Measurements from ENCODE around the gene ERVFRD-1.
"Not testable (repeated sequence)": the region's sequence is repeated elsewhere in the genome, so short reads cannot be mapped to it uniquely, and the experiment has no call there.

The ERVFRD-1 gene

DNA sequence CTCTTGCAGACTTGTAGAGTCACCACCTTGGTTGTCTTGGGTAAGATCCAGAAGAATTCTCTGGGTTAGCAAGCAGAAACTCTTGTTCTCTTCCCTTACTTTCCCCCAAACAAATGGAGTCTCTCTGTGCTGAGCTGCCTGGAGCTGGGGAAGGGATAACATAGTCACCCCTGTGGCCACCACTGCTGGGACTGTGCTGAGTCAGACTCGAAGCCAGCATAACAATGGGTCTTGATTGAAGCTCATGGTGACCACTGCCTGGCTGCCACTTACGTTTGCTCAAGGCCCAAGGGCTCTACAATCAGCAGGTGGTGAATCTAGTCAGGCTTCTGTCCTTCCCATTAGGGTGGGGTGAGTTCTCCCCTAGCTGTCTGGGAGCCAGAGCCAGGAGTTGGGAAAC lies 15.4 kb upstream of the ERVFRD-1 start:
- no peak for DNase-seq

DNA sequence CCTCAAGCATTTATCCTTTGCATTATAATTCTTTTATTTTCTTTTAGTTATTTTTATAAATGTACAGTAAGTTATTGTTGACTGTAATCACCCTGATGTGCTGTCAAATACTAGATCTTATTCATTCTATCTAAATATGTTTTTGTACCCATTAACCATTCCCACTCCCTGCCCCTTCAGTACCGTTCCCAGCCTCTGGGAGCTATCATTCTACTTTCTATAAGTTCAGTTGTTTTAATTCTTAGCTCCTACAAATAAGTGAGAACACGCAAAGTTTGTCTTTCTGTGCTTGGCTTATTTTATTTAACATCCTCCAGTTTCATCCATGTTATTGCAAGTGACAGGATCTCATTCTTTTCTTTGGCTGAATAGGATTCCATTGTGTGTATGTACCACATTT lies 12.5 kb upstream of the ERVFRD-1 start:
- DNase-seq, result no peak

- no peak for DNase-seq
These were observed 10.9 kb upstream of the ERVFRD-1 start for GRCh38 chr6:11122380-11122779.

GRCh38 chr6:11121851-11122250 lies 10.3 kb upstream of the ERVFRD-1 start:
- no peak for DNase-seq

DNA sequence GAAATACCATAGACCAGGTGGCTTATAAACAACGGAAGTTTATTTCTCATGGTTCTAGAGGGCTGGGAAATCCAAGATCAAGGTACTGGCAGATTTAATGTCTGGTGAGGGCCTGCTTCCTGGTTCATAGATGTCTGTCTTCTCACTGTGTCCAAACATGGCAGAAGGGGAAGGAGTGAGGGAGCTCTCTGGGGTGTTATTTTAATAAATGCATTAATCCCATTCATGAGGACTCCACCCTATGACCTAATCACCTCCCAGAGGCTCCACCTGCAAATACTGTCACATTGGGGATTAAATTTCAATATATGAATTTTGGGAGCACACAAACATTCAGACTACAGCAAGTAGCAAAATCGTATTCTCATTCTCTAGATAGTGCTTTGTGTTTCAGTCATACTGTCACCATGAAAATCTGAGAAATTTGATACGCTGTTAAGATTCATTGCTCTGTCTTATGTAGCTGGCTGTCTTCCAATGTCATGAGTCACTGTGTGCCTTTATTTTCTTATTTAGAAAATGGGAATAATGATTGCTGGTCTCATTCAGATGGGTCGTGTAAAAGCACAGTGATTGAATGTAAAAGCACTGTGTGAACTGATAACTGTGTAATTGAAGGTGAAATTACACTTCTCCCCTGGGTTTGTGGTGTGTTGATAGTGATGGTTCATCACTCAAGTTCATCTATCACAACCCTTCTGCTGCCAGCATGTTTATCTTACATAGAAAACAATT lies 8.9 kb upstream of the ERVFRD-1 start:
- no peak for DNase-seq

DNA sequence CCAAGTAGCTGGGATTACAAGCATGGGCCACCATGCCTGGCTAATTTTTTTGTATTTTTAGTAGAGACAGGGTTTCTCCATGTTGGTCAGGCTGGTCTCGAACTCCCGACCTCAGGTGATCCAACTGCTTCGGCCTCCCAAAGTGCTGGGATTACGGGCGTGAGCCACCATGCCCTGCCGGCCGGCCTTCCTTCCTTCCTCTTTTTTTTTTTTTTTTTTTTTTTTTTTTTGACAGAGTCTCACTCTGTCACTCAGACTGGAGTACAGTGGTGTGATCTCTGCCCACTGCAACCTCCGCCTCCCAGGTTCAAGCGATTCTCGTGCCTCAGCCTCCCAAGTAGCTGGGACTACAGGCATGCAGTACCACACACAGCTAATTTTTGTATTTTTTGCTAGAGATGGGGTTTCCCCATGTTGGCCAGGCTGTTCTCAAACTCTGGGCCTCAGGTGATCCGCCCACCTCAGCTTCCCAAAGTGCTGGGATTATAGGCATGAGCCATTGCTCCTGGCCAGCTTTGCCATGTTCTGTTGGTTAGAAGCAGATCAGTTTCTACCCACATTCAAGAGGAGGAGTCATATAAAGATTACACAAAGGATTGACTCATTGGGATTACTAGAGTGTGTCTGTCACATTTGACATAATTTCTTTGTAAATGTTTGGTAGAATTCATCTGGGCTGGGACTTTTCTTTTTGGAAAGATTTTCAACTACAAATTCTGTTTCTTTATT lies 4.4 kb upstream of the ERVFRD-1 start:
- not testable (repeated sequence) for DNase-seq

- no peak for DNase-seq
These were observed 1.5 kb upstream of the ERVFRD-1 start for GRCh38 chr6:11113038-11113437.

DNA sequence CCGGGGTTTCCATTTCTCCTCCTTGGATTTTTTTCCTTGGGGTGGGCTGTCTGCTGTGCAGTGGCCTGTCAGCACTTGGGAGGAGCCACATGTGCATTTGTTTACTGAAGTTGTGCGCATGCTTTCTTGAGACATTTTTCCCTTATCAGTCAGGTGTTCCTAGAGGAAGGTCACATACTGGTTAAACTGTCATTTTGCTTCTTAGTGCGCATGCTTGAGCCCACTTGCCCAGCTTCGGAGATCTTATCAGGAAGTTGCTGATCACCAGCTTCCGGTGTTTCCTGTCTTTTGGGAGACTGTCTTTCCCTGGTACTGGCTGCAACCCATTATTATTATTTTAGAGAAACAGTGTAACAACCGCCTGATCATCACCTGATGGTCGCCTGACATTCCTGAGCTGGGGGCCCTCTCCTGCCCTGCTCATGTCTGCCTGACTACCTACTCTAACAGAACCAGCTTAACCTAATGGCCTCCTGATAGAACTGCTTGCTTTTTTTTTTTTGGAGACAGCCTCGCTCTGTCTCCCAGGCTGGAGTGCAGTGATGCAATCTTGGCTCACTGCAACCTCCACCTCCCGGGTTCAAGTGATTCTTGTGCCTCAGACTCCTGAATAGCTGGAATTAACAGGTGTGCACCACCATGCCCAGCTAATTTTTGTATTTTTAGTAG lies 378 bp upstream of the ERVFRD-1 start:
- no peak for DNase-seq

- DNase-seq, result no peak
These were observed 2.8 kb downstream of the ERVFRD-1 start for GRCh38 chr6:11108726-11109125.

GRCh38 chr6:11103065-11103464 lies 8.5 kb downstream of the ERVFRD-1 start:
- no peak for DNase-seq

- DNase-seq, result no peak
These were observed 10.1 kb downstream of the ERVFRD-1 start for GRCh38 chr6:11101417-11101816.

- DNase-seq, result no peak
These were observed 13.5 kb downstream of the ERVFRD-1 start for GRCh38 chr6:11098004-11098403.

GRCh38 chr6:11097476-11097875 lies 14.0 kb downstream of the ERVFRD-1 start:
- no peak for DNase-seq

DNA sequence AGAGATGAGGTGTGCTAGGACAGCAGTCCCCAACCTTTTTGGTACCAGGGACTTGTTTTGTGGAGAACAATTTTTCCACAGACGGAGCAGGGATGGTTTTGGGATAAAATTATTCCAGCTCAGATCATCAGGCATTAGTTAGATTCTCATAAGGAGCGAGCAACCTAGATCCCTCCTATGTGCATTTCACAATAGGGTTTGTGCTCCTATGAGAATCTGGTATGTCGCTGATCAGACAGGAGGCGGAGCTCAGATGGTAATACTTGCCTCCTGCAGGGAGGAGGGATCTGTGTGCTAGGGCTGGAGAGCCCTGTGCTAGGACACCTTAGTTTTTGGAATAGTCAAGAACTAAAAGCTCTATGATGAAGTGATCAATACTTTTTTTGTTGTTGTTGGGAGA lies 15.4 kb downstream of the ERVFRD-1 start:
- DNase-seq, result no peak

GRCh38 chr6:11094941-11095340 lies 16.6 kb downstream of the ERVFRD-1 start:
- DNase-seq, result no peak

- no peak for DNase-seq
These were observed 17.1 kb downstream of the ERVFRD-1 start for GRCh38 chr6:11094411-11094851.

DNA sequence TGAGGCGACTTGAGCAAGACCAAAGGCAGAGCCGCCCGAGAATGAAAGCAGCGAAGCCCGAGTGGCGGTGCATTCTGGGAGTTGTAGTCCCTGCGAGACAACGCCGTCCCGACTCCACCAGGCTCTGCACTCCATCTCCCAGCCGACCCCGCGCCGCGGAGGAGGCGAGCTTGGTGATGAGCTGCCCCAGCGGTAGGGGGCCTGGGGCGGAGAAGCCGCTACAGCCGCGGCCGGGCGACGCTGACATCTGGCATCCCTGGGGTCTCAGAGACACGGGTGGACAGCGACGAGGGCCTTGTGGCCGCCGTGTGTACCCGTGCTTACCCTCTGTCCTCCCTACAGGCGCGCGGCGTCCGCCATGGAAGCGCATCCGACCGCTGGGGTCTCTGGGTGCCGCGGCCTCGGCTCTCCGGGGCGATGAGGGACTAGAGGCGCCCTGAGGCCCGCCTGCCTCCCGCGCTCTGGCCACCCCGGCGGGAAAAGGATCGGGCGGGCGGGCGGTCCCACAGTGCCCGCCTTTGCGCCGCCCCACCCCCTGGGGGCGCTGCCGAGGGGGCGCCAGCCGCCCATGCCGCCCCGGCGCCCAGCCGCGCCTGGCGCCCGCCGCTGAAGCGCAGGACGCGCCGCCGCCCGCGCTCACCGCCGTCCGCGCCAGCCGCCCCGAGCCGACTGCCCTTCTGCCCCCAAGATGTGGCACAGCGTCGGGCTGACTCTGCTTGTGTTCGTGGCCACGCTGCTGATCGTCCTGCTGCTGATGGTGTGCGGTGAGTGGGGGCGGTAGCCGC lies 17.7 kb downstream of the ERVFRD-1 start, which contains the start of gene SMIM13:
TSS of gene SMIM13 (plus strand) at position 209 of the 785 bp plus-strand sequence. CDS start at position 689, 480 bp downstream.
- peak; percentile 95 for DNase-seq

GRCh38 chr6:11093376-11093625 lies 18.2 kb downstream of the ERVFRD-1 start:
- no peak for DNase-seq

DNA sequence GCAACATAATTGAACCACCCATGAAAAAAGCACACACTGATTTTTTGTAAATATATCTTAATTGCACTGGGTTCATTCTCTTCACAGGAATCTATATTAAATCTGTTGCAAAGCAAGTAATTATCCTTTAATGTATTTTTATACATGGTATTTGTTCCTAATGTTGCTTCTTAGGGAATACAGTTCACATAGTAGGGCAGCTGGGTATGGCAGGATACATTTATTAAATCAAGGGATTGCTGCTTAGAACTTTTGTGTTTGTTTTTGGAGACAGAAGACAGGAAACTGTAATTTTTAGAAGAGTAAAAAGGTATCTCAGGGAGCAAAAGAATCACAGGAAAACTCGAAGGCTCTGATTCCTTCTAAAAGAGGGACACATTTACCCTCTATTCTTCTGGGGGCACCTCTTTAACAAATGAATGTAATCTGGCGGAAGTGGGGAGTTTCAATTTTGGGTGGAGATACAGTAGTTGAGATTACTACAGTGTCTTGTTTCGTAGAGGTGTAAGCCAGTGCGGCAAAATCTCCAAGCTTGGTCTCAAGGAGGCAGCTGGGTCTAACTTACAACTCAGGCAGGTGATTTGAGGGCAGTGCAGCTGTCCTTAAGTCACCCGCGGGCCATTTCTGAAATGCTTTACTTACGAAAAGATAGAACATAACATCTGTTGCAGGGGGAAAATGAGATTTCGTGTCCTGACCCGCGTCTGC lies 18.7 kb downstream of the ERVFRD-1 start:
- DNase-seq, result no peak

DNA sequence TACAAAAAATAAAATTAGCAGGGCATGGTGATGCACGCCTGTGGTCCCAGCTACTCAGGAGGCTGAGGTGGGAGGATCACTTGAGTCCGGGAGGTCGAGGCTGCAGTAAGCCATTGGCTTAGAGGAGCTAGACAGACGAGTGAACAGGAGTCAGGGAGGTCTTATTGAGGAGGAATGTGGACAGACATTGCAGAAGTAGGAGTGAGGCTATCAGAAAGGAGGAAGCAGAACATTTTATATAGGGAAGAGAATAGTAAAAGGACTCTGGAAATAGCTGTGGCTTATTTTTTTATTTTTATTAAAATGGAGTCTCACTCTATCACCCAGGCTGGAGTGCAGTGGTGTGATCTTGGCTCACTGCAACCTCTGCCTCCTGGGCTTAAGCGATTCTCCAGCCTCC lies 20.4 kb downstream of the ERVFRD-1 start:
- DNase-seq, result not testable (repeated sequence)

GRCh38 chr6:11089695-11090094 lies 21.8 kb downstream of the ERVFRD-1 start:
- no peak for DNase-seq

DNA sequence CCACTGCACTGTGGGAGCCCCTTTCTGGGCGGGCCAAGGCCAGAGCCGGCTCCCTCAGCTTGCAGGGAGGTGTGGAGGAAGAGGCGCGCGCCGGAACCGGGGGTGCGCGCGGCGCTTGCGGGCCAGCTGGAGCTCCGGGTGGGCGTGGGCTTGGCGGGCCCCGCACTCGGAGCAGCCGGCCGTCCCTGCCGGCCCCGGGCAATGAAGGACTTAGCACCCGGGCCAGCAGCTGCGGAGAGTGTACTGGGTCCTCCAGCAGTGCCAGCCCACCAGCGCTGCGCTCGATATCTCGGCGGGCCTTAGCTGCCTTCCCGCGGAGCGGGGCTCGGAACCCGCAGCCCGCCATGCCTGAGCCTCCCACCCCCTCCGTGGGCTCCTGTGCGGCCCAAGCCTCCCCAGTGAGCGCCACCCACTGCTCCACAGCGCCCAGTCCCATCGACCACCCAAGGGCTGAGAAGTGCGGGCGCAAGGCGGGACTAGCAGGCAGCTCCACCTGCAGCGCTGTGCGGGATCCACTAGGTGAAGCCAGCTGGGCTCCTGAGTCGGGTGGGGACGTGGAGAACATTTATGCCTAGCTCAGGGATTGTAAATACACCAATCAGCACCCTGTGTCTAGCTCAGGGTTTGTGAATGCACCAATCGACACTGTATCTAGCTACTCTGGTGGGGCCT lies 24.2 kb downstream of the ERVFRD-1 start:
- not testable (repeated sequence) for DNase-seq
